Gastroesophageal sphincter (tissue), 3 donors: ENCODE data around the gene SDK2.

ENCODE experiments used
- POLR2A ChIP-seq, 2 donors: fragments of 450-650 bp; IDR thresholded peaks; one replicate each; pipeline ENCODE4 v1.6.1; 2017; ENCODE audit warnings: antibody characterized with exemption in 2 of 2, mild to moderate bottlenecking in 2 of 2, moderate library complexity in 1 of 2
- TF ChIP-seq, protein P1 (sequence below), 4 experiments: fragments of 200-600 bp in 2 of 4; fragments of 450-650 bp in 2 of 4; sonication (generic) in 1 of 4; IDR thresholded peaks; one replicate each; pipeline ENCODE4 v1.5.1; 2017 to 2019; ENCODE audit warnings: antibody characterized with exemption in 4 of 4, mild to moderate bottlenecking in 2 of 4, moderate library complexity in 2 of 4

DNA sequence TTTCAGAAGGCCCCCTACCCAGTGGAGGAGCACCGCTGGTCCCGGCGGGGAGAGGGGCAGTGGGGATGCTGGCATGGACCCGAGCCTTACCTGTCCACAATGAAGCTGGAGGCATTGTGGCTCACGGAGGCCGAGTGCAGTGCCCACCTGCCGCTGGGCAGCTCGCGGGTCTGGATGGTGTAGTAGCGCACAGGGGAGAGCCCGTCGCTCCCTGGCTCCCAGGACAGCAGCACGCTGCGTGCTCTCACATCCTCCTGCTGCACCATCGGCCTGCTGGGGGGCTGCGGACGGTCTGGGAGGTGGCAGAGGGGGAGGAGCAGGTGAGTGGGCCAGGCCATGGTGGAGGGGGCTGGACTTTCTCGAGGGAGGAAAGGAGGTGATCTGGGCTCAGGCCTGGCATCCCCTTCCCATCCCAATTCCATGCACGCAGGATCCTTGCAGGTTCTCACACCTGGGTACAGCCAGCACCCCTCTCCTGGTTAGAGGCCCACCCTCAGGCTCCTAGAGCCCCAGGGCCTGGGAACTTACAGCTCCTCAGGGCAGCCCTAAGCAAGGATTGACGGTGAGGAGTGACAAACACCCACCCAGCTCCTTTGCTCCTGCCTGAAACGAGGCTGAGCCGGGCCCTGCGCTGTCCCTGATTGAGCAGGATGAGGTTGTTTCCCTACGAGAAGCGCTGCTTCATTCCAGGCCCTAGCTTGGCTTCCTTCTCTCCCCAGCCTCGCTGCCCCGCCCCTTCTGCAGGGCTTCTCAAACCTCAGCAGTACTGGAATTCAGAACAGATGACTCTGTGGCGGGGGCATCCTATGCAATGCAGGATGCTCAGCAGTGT lies 256.3 kb downstream of the SDK2 start:
- TF ChIP-seq, protein P1, sequence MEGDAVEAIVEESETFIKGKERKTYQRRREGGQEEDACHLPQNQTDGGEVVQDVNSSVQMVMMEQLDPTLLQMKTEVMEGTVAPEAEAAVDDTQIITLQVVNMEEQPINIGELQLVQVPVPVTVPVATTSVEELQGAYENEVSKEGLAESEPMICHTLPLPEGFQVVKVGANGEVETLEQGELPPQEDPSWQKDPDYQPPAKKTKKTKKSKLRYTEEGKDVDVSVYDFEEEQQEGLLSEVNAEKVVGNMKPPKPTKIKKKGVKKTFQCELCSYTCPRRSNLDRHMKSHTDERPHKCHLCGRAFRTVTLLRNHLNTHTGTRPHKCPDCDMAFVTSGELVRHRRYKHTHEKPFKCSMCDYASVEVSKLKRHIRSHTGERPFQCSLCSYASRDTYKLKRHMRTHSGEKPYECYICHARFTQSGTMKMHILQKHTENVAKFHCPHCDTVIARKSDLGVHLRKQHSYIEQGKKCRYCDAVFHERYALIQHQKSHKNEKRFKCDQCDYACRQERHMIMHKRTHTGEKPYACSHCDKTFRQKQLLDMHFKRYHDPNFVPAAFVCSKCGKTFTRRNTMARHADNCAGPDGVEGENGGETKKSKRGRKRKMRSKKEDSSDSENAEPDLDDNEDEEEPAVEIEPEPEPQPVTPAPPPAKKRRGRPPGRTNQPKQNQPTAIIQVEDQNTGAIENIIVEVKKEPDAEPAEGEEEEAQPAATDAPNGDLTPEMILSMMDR (IDR thresholded peaks at IDR 0.05), result no peak
- no peak for TF ChIP-seq POLR2A (IDR thresholded peaks at IDR 0.05)
